Measurements from ENCODE around the gene SCGB3A1.

The SCGB3A1 gene

GRCh38 chr5:180591311-180591887, at the start of gene SCGB3A1:
Gene SCGB3A1, minus strand, starts transcription at chr5:180591499. Its CDS starts 37 bp downstream, at chr5:180591462.
- peak; percentile 35 for DNase-seq
- H3K27me3 Mint-ChIP-seq (ENCODE audit: low read depth, poor library complexity): peaks cover 64% of the 10 kb centered on the region
- peak within 1 kb of the TSS; percentile 75 for H3K4me3 Mint-ChIP-seq
- peaks cover 6% of the 10 kb centered on the region for H3K36me3 Mint-ChIP-seq (ENCODE audit: low read depth)
- peaks cover 18% of the 10 kb centered on the region for H3K9me3 Mint-ChIP-seq
- peaks cover 39% of the 10 kb centered on the region for H3K4me1 Mint-ChIP-seq
- H3K27ac Mint-ChIP-seq: no peak within 1 kb of the TSS
- TF ChIP-seq CTCF (IDR thresholded peaks at IDR 0.05): no peak

- no peaks in the 10 kb centered on the region for H3K36me3 Mint-ChIP-seq (ENCODE audit: low read depth)
- no peak for DNase-seq
- no peak for TF ChIP-seq CTCF (IDR thresholded peaks at IDR 0.05)
- no peaks in the 10 kb centered on the region for H3K9me3 Mint-ChIP-seq
- H3K4me1 Mint-ChIP-seq: peaks cover 57% of the 10 kb centered on the region
- H3K4me3 Mint-ChIP-seq: no peak overlapping the region
- no peak overlapping the region for H3K27ac Mint-ChIP-seq
- peaks cover 32% of the 10 kb centered on the region for H3K27me3 Mint-ChIP-seq (ENCODE audit: low read depth, poor library complexity)
Observed at GRCh38 chr5:180640611-180640860, 49.2 kb upstream of the SCGB3A1 start.

GRCh38 chr5:180639741-180640610, 48.7 kb upstream of the SCGB3A1 start:
- TF ChIP-seq CTCF (IDR thresholded peaks at IDR 0.05): no peak
- DNase-seq: peak; percentile 1
- Mint-ChIP-seq H3K9me3 (no peaks in the 10 kb centered on the region), H3K4me3 (no peak overlapping the region), H3K4me1 (peaks cover 54% of the 10 kb centered on the region), H3K27ac (no peak overlapping the region), H3K36me3 (ENCODE audit: low read depth) (no peaks in the 10 kb centered on the region), H3K27me3 (ENCODE audit: low read depth, poor library complexity) (peaks cover 32% of the 10 kb centered on the region)

- H3K27ac Mint-ChIP-seq: no peak overlapping the region
Observed at GRCh38 chr5:180639287-180639686, 48.0 kb upstream of the SCGB3A1 start.

GRCh38 chr5:180637962-180638680, 46.8 kb upstream of the SCGB3A1 start:
- Mint-ChIP-seq H3K27me3 (ENCODE audit: low read depth, poor library complexity) (peaks cover 24% of the 10 kb centered on the region), H3K4me1 (peaks cover 54% of the 10 kb centered on the region), H3K27ac (no peak overlapping the region), H3K9me3 (no peaks in the 10 kb centered on the region), H3K4me3 (no peak overlapping the region), H3K36me3 (ENCODE audit: low read depth) (no peaks in the 10 kb centered on the region)
- no peak for TF ChIP-seq CTCF (IDR thresholded peaks at IDR 0.05)
- peak; percentile 4 for DNase-seq

More at GRCh38 chr5:180639287-180639686, 48.0 kb upstream of the SCGB3A1 start:
- Mint-ChIP-seq H3K9me3 (no peaks in the 10 kb centered on the region), H3K4me3 (no peak overlapping the region), H3K27me3 (ENCODE audit: low read depth, poor library complexity) (peaks cover 26% of the 10 kb centered on the region), H3K36me3 (ENCODE audit: low read depth) (no peaks in the 10 kb centered on the region), H3K4me1 (peaks cover 48% of the 10 kb centered on the region)
- TF ChIP-seq CTCF (IDR thresholded peaks at IDR 0.05): no peak
- DNase-seq: peak; percentile 0
